NCI-H1436 treated with DMSO at 0.1 percent for 48 hours (cell line): Measurements from ENCODE around the gene ZNF91.
"Not testable (repeated sequence)": the region's sequence is repeated elsewhere in the genome, so short reads cannot be mapped to it uniquely, and the experiment has no call there.

Source experiments
- DNase-seq: peaks from one replicate; lab custom pipeline; 2025; lab: John Stamatoyannopoulos, UW

The ZNF91 gene

GRCh38 chr19:23395722-23396117 is 449 bp upstream of the ZNF91 start:
- not testable (repeated sequence) for DNase-seq

- no peak for DNase-seq
These were observed 760 bp downstream of the ZNF91 start for GRCh38 chr19:23394511-23394910.

DNA sequence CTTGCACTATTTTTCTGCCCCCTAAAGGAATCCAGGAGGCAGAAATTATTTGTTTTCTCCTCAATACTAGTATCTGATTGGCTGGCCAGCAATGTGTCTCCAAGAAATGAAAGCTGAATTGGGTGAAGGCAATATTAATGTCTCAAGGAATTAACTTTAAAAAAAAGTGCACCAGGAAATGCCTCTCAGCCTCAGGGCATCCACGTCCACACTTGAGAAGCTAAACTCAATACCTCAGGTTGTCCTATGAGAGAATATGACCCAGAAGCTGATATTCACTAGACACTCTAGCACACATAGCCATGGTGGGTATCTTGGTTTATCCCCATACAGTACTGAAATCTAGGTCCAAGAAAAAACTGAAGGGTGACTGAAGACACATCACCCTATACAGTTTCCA is 2.1 kb downstream of the ZNF91 start:
- DNase-seq = no peak

DNA sequence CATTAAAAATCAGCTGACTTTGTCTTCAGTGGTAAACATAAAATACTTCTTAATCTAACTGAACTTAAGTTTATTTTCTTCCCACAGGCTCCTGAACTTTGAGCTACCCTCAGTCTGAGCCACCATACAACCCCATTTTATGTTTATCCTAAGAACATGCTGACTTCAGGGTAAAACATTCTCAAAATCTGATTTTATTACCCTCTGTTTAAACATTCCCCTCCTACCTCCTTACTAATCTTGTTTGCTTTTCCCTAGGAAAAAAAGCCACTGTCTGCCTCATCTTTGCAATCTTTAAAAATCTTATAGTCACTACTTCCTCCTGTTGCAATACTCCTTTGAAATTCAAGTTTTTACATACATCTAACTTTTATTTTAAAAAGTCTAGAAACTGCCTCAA is 4.0 kb downstream of the ZNF91 start:
- DNase-seq = no peak

DNA sequence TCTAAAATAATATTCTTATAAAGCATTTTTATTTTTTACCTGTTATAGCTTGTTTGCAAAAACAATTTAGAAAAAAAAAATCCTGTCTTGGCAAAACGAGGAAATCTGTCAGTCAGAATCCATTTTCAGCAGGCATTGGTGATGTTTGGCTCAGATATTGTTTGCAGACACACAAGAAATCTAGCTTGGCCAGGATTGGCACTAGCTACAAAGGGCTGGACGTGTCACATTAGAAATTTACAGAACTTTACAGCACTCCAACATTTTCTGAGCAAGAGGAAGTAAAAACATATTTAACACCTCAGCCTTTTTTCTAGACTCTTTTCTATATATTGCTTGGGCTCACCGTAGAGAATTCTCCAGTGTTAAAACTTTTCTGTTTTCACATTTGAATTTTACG is 9.9 kb downstream of the ZNF91 start:
- no peak for DNase-seq

GRCh38 chr19:23384858-23385257 is 10.4 kb downstream of the ZNF91 start:
- no peak for DNase-seq

GRCh38 chr19:23384166-23384565 is 11.1 kb downstream of the ZNF91 start:
- no peak for DNase-seq

DNA sequence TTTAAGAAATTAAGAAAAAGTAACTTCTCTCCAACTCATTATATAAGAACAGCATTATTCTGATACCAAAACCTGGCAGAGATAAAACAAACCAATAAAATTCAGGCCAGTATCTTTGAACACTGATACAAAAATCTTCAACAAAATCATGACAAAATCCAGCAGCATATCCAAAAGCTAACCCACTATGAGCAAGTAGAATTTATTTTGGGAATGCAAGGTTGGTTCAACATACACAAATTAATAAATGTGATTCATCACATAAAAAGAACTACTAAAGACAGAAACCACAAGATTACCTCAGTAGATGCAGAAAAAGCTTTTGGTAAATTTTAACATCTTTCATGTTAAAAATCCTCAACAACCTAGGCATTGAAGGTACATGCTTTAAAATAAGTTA is 12.3 kb downstream of the ZNF91 start:
- no peak for DNase-seq

- DNase-seq = no peak
These were observed 14.2 kb downstream of the ZNF91 start for GRCh38 chr19:23381114-23381513.

- not testable (repeated sequence) for DNase-seq
These were observed 15.6 kb downstream of the ZNF91 start for GRCh38 chr19:23379671-23380070.

- no peak for DNase-seq
These were observed 16.3 kb downstream of the ZNF91 start for GRCh38 chr19:23378948-23379347.

DNA sequence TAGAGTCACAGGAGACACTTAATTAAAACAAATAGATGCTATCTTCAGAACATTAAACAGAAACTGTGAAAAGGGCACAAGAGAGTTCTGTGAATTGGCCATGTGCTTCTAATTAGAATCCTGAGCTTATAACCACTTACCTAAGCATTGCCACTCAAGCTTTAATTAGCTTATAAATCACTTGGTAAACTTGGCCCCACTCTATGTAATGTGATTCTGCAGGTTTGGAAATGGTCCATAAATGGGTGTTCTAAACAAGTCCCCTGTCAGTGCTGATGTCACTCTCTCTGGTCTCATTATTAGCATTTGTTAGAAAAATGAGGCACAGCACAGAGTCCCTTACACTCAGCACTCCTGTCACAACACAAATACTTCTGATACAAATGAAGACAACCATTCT is 18.0 kb downstream of the ZNF91 start:
- DNase-seq = no peak

DNA sequence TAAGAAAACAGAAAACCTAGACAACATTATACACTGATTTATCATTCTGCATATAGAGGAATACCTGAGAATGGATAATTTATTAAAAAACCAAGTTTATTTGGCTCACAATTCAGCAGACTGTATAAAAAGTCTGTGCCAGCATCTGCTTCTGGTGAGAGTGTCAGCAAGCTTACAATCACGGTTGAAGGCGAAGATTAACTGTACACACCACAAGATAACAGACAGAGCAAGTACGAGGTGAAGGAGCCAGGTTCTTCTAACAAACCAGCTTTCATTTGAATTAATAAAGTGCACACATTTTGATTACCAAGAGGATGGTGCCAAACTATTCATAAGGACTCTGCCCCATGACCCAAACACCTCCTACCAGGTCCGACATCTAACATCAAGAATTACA is 28.8 kb downstream of the ZNF91 start:
- no peak for DNase-seq

GRCh38 chr19:23366031-23366430 is 29.2 kb downstream of the ZNF91 start:
- DNase-seq = not testable (repeated sequence)

DNA sequence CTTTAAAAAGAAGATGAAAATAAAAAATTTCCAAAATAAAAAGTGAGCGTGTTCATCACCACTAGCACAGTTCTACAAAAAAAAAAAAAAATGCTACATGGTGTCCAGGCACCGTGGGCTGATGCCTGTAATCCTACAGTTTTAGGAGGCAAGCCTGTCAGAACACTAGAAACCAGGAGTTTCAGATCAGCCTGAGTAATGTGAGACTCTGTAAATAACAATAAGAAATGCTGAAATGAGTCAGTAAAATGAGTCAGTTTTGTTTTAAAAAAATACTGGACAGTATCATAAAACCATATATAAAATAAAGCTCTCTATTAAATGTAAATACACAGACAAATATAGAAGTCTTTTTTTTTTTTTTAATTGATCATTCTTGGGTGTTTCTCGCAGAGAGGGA is 30.0 kb downstream of the ZNF91 start:
- DNase-seq = no peak

DNA sequence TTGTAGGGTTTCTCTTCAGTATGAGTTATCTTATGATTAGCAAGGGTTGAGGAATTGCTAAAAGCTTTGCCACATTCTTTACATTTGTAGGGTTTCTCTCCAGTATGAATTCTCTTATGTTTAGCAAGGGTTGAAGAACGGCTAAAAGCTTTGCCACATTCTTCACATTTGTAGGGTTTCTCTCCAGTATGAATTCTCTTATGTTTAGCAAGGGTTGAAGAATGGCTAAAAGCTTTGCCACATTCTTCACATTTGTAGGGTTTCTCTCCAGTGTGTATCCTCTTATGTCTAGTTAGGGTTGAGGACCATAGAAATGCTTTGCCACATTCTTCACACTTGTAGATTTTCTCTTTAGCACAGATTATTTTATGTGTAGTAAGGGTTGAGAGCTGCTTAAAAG is 33.4 kb downstream of the ZNF91 start:
- not testable (repeated sequence) for DNase-seq

DNA sequence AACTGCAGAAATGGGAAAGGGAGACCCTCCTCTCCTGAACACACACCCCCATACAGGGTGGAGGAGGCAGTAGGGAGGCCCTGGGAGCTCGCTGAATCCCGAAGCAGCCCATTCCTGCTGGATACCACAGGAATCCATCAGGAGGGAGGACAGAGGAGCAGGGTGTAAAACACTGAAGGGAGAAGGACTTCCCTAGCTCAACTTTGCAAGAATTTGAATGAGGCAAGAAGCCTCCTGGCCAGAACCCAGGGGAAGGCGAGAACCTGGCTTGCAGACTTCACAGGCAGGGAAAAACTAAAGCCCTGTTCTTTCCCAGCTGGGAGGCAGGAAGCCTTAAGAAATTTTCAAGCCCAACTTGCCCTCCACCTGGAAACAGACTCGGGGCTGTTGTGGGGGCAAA is 43.5 kb downstream of the ZNF91 start:
- DNase-seq = no peak

GRCh38 chr19:23346696-23347095 is 48.6 kb downstream of the ZNF91 start:
- no peak for DNase-seq

DNA sequence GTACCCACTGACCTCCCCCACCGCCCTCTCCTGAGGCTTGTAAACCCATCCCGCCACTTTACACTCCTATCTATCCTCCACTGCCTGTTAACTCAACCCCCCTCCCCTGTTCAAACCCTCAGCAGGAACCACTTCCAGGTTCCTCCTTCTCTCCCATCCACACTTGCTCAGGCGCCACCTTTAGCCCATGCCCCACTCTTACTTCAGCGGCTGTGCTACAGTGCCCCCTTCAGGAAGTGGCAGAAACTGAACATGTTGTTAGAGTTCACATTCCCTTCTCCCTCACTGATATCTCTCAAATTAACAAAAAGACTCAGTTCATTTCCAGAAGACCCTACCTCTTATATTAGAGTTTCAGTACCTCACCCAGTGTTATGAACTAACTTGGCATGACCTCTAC is 49.4 kb downstream of the ZNF91 start:
- no peak for DNase-seq

- DNase-seq = no peak
These were observed 51.7 kb downstream of the ZNF91 start for GRCh38 chr19:23343434-23344010.

DNA sequence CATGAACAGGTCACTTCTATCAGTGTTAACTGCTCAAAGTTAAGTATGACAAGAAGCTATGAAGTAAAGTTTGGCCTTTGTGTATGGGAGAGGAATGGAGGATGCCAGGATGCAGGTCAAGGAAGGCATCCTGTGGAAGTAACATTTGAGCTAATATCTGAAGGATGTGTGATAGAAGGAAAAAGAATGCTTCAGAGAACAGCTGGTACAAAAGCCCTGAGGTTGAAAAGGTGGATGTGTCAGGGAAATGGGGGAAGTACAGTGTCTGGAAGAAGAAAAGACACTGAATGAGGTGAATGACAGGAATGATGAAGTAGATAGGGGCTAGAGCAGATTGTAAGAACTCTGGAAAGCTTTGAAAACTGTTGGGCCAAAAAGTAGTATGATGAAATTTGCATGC is 67.1 kb downstream of the ZNF91 start:
- DNase-seq = no peak

DNA sequence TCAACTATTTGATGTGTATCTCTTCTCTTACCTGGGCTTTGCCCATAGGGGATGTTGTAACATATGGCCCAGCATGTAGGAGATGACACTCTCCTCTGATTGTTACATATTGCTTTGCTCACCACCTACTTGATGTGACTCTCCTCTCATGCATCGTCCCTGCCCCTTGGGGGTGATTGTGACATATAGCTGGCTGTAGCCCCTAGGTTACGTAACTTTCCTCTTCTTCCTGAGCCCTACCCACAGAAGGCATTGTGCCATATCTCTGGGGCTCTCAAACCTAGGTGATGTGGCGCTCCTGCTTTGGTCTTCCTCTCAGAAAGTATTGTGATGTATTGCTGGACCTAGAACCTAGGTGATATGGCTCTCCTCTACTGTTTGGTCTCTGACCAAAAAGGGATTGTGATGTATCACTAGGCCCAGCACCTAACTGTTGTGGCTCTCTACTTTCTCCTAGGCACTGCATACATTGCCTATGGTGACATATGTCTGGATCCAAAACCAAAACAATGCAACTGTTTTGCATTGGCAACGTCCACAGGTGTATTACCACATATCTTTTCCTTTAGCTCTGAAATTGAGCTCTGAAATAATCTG is 73.2 kb downstream of the ZNF91 start:
- no peak for DNase-seq

DNA sequence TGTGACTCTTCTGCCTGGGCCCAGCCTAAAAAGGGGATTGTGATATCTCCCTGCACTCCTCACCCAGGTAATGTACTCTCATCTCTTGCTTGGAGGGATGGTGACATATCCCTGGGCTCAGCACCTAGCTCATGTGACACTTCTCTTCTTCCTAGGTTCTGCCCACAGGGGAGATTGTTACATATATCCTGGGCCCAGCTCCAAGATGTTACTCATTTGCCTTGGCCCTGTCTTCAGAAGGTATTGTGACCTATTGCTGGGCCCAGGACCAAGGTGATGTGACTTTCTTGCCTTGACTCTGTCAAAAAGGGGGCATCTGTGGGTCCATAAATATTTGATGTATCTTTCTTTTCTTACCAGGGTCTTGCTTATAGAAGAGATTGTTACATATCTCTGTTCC is 73.9 kb downstream of the ZNF91 start:
- DNase-seq = not testable (repeated sequence)

- not testable (repeated sequence) for DNase-seq
These were observed 75.7 kb downstream of the ZNF91 start for GRCh38 chr19:23319571-23319970.
